ENCODE results near the gene GM2A.

GRCh38 chr5:151264113-151264512 is 11.1 kb downstream of the GM2A start:
- TF ChIP-seq CTCF (IDR thresholded peaks at IDR 0.05), result no peak
- TF ChIP-seq POLR2A (IDR thresholded peaks at IDR 0.05), result no peak
